Motor neuron (in vitro differentiated cells): ENCODE measurements around the gene AFAP1L2. TPM values are rescaled to one million over a fixed set of nuclear protein-coding genes. Genes with fewer than 3 reads are reported as not detected.
"Not testable (repeated sequence)": the region's sequence is repeated elsewhere in the genome, so short reads cannot be mapped to it uniquely, and the experiment has no call there.

Experiments
- ATAC-seq, 8 experiments: fragments of 200-7000 bp; cut with Tn5 transposase; replicated peaks in 6 of 8; 2 replicates each; pipeline ENCODE4 v1.8.0; 2021; ENCODE audit warnings: mild to moderate bottlenecking in 8 of 8, moderate library complexity in 8 of 8
- H3K27ac ChIP-seq, 2 donors: fragments of 250-450 bp; sonication (Bioruptor Pico); 2 replicates each; pipeline ENCODE4 v1.9.0; 2021; ENCODE audit warnings: antibody characterized with exemption in 2 of 2, mild to moderate bottlenecking in 2 of 2, moderate library complexity in 1 of 2
- H3K4me1 ChIP-seq, 2 donors: fragments of 250-450 bp; sonication (Bioruptor Pico); replicated peaks in 1 of 2; 2 replicates each; pipeline ENCODE4 v1.6.1; 2021; ENCODE audit warnings: antibody characterized with exemption in 2 of 2, mild to moderate bottlenecking in 2 of 2, moderate library complexity in 1 of 2
- H3K4me3 ChIP-seq, 5 donors: fragments of 250-450 bp; sonication (Bioruptor Pico); 2 replicates each; pipeline ENCODE4 v1.9.0; 2021; ENCODE audit warnings: antibody characterized with exemption in 5 of 5, mild to moderate bottlenecking in 5 of 5, moderate library complexity in 4 of 5
- WGBS, 10 experiments: fragments of 450-650 bp; shearing (Covaris generic); methylation state at CpG; one replicate each; pipeline ENCODE4 v1.0.0; 2022; 5-methylcytosine and 5-hydroxymethylcytosine counted together
- in situ Hi-C, 9 experiments: fragments of 400-800 bp; cut with MboI; loops; one replicate each; pipeline ENCODE4 v1.15.0; 2021; ENCODE audit warnings: low sequenced_read_pairs in 9 of 9, low pct_unique_long_range_greater_than_20kb in 2 of 9; ENCODE audit not compliant: unreplicated experiment in 9 of 9
- total RNA-seq, 8 experiments: library from RNA; unstranded; fragments of 300-600 nt; gene quantifications; 2 replicates each; pipeline versions ENCODE4 v1.2.3 to v1.2.4, GENCODE V29; 2022

Gene AFAP1L2
- total RNA-seq, 8 experiments from 2014 or later: 3.6 to 111 (median 16.4) TPM

DNA sequence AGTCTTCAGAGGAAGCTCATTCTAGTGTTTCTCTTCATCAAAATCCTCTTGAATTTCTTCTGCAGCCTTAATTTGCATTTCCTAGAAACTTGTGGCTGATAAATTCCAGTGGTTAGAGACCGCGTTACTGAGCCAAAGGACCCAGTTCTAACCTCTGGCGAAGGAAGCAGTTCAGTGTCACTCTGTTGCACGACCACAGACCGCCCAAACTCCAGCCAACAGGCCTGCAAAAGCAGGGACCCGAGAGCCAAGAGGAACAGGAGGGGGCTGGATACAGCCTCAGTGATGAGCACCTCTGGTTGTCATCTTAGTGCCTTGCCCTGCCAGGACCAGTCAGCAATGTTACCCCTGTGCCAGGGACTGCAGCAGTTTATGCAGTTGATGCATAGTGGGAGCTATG is 70.0 kb downstream of the AFAP1L2 start:
- in situ Hi-C loops: no loop called here
- WGBS, 10 experiments: 0 to 100% (median 86%) methylated on average over 2 to 5 of the region's 6 CpGs; no CpG with 5 or more reads in 5 of the 10 experiments
- ATAC-seq: peak in 3 of 8 experiments; percentile 58 to 64 (median 59)
- peaks cover 7 to 10% of the 10 kb centered on the region in 2 donors for H3K4me1 ChIP-seq
- no peak overlapping the region for H3K4me3 ChIP-seq
- no peak overlapping the region for H3K27ac ChIP-seq

DNA sequence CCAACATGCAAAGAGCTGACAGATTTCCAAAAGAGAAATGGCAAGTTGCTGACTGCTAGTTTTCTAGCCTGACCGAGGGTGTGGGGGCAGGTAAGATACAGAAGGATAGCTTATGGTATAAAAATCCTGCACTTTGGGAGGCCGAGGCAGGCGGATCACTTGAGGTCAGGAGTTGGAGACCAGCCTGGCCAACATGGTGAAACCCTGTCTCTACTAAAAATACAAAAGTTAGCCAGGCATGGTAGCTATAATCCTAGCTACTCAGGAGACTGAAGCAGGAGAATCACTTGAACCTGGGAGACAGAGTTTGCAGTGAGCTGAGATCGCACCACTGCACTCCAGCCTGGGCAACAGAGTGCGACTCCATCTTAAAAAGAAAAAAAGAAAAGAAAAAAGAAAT is 70.9 kb downstream of the AFAP1L2 start:
- ATAC-seq, H3K4me3 ChIP-seq, in situ Hi-C loops, H3K27ac ChIP-seq, H3K4me1 ChIP-seq: not testable (repeated sequence)
- WGBS, 10 experiments: 31 to 100% (median 93%) methylated on average over 1 to 5 of the region's 5 CpGs; no CpG with 5 or more reads in 2 of the 10 experiments

DNA sequence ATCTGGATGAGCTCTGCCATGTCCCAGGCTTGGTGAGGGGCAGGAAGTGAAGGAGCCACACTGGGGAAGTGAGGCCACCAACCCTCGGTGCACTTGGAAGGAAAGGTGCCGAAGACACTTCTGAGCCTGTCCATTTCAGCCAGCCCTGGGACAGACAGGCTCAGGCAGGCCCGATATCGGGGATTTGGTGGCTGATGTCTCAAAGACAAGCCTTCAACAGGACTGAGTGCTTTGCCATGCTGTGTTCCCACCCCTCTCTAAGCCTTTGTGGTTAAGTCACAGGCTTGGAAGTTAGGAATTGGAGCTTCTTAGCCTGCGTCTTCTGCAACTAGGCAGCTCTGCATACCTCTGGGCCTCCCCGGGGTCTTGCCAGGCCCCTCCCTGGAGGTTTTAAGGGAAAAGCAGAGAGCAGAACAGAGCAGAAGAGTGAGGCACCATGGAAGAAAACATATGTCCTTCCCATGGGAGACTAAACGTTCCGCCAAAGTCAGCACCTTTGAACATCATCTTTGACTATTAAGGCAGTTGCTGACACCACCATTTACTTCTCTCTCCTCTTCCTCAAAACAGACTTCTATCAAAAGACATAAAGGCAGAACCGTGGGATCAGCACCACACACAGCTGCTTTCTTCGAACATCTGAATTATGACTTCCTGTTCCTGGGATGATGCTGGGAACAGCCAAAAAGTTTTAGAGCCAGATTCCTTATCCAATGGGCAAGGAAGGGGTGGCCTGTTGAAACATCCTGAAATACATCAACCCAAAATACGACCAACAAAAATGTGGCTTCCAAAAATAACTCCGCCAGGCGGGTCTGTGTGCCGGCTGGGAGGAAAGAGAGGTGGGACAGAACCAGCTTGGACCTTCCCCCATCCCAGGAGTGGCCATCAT is 71.8 kb downstream of the AFAP1L2 start:
- no peak overlapping the region for H3K4me3 ChIP-seq
- ATAC-seq: no peak
- WGBS, 10 experiments: 60 to 93% (median 76%) methylated on average over 3 to 11 of the region's 14 CpGs; no CpG with 5 or more reads in 3 of the 10 experiments
- in situ Hi-C loops: no loop called here
- H3K4me1 ChIP-seq: peaks cover 3 to 6% of the 10 kb centered on the region in 2 donors
- no peak overlapping the region for H3K27ac ChIP-seq

DNA sequence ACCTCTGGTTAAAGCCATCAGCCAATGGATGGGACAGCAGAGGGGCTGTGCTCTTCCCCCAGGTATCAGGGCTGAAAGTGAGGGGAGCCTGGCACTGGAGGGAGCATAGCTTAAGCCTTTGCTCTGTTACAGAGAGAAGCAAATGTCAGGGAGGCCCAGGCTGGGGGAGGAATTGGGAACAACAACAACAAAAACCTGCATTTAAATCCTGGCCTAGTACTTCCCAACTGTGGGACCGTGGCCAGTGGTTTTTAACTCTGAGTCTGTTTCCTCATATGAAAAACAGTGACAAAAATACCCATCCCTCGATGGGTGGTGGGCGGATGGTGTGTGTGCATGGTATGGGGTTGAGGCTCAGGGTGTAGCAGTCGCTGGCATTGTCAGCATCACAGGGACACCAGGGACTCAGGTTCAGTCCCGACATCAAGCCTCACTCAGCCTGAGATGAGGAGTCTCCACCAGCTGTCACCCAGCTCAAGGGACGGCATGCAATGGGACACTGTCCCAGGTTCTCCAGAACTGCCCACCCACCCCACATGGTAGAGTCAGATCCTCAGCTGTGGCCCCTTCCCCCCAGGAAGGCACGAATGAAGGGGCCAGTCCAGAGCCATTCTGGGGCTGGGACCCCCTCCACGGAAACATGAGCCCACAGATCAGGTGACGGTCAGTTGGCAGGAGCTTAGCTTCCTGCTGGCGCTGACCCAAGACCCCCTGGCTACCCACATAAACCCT is 74.5 kb downstream of the AFAP1L2 start:
- no peak overlapping the region for H3K4me3 ChIP-seq
- no peaks in the 10 kb centered on the region for H3K4me1 ChIP-seq
- ATAC-seq: no peak
- H3K27ac ChIP-seq: no peak overlapping the region
- in situ Hi-C loops: no loop called here
- WGBS, 10 experiments: 40 to 77% (median 67%) methylated on average over 1 to 7 of the region's 10 CpGs; no CpG with 5 or more reads in 5 of the 10 experiments

DNA sequence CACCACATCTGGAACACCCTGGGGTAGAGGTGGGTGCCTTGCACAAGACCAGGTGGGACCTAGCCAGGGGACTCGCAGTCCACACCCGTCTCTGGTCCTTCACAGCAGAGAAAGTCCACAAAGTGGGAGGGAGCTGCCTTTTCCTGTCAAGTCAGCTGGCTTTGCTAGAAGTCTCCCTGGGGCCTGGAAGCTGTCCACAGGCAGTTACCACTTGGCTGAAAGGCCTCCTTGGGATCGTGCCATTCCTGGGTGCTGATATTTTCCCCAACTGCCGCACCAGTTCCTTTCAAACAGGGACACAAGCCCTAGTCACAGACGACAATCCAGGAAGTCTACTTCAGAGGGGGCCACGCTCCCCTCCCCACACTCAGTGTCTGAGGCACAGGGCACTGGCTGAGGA is 75.4 kb downstream of the AFAP1L2 start:
- Histone ChIP-seq H3K4me1 (no peaks in the 10 kb centered on the region), H3K4me3 (no peak overlapping the region), H3K27ac (no peak overlapping the region)
- in situ Hi-C loops: no loop called here
- WGBS, 10 experiments: 28 to 90% methylated on average over 2 to 3 of the region's 6 CpGs; no CpG with 5 or more reads in 8 of the 10 experiments
- peak in 2 of 8 experiments; percentile 8 to 29 for ATAC-seq

DNA sequence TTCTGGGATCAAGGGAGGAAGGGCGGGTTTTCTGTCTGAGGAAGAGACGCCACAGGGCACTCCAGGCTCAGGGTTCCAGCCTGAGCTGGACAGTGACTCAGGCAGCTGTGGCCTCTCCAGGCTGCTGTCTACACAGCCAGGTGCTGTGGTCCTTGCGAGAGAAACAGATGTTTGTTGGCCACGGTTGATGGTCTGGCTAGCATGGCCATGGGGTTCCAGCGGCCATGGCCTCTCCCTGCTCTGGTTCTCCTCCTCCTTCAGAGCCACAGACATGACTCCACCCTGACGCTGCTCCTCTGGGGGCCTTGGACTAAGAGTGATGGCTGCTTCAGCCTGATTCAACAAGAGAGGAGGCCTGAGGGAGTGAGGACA is 75.9 kb downstream of the AFAP1L2 start:
- no peak overlapping the region for H3K4me3 ChIP-seq
- 100% methylated on average over 1 to 2 of the region's 6 CpGs; no CpG with 5 or more reads in 8 of the 10 experiments for WGBS, 10 experiments
- in situ Hi-C loops: no loop called here
- no peak overlapping the region for H3K27ac ChIP-seq
- H3K4me1 ChIP-seq: no peaks in the 10 kb centered on the region
- ATAC-seq: peak in 2 of 8 experiments; percentile 10 to 50

DNA sequence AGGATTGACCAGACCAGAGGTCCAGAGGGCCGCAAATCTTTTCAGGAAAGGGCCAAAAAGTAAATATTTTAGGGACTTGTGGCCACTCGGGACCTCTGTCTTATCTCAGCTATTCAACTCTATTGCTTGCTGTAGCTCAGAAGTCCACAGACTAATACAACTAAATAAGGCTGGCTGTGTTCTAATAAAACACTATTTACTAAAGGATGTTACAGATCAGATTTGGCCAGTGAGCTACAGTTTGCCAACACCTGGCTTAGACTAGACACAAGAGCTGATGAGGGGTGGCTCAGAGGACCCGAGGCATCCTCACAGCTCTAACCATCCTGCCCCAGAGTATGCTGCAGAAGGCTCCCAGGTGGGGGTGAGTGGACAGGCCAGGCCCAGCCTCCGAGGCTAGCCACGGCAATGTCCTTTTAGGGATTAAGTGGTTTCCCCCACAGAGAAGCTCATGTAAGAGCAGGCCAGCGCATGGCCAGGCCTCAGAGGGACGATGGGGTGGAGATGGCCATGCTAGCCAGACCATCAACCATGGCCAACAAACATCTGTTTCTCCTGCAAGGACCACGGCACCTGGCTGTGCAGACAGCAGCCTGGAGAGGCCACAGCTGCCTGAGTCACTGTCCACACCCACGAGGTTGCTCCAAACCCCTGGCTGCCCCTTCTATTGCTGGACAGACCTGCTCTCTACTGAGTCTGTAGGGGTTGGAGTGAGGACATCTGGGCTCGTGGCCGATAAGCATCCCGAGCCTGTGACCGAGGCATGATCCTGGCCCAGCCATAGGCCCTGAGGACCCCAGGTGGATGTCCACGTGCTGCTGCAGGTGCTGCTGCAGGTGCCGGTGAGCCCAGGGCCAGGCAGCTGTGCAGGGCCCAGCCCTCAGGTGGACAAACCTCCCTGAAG is 76.5 kb downstream of the AFAP1L2 start:
- H3K4me1 ChIP-seq: no peaks in the 10 kb centered on the region
- no peak overlapping the region for H3K27ac ChIP-seq
- no peak overlapping the region for H3K4me3 ChIP-seq
- ATAC-seq: no peak
- in situ Hi-C loops: no loop called here
- 40 to 100% (median 87%) methylated on average over 1 to 5 of the region's 15 CpGs; no CpG with 5 or more reads in 3 of the 10 experiments for WGBS, 10 experiments

DNA sequence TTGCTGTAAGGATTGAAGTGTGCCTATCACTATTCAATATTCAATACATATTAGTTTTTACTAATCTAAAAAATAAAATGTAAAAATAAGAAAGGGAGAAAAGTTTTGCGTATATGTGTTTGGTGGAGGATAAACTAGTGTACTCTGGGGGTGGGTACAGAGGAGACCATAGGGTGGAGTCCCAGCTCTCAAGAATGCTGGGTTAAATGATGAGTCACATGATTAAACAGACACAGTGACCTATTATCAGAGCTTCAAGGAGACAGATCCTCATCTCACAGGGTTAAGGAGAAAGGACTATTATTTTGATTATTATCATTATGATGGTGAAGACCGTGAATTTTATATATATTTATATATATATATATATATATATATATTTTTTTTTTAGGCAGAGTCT is 77.5 kb downstream of the AFAP1L2 start:
- no peak overlapping the region for H3K4me3 ChIP-seq
- no peak overlapping the region for H3K27ac ChIP-seq
- in situ Hi-C loops: no loop called here
- WGBS, 10 experiments: 75 to 100% (median 100%) methylated on average over 1 to 2 of the region's 2 CpGs; no CpG with 5 or more reads in 5 of the 10 experiments
- H3K4me1 ChIP-seq: no peaks in the 10 kb centered on the region
- ATAC-seq: peak in 1 of 8 experiments; percentile 39

DNA sequence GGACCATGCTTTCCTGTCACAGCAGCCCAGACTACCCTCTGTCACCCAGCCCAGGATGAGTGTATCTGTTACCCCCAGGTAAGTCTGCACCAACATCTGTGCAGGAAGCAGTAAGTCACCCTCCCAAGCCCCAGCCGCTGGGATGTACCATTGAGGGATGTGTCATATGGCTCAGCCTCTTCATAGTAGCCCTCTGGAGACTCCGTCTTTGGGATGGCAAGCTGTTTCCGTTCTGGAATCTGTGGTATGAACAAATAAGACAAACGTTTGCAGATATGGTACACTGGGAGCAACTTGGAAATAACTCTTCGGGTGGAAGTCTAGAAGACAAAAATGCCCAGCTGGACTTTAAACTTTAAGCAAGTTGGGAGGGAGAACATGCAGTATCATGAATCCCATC is 81.3 kb downstream of the AFAP1L2 start:
- 33 to 100% (median 82%) methylated on average over 1 to 5 of the region's 5 CpGs; no CpG with 5 or more reads in 2 of the 10 experiments for WGBS, 10 experiments
- in situ Hi-C loops: loop anchor here in 2 of 9 experiments (25.0 kb wide), 1 partner anchor 89 kb away; the partner anchor contains the start of gene AFAP1L2 (in 2 of the 2)
- no peak overlapping the region for H3K4me3 ChIP-seq
- no peaks in the 10 kb centered on the region for H3K4me1 ChIP-seq
- H3K27ac ChIP-seq: no peak overlapping the region
- ATAC-seq: no peak

DNA sequence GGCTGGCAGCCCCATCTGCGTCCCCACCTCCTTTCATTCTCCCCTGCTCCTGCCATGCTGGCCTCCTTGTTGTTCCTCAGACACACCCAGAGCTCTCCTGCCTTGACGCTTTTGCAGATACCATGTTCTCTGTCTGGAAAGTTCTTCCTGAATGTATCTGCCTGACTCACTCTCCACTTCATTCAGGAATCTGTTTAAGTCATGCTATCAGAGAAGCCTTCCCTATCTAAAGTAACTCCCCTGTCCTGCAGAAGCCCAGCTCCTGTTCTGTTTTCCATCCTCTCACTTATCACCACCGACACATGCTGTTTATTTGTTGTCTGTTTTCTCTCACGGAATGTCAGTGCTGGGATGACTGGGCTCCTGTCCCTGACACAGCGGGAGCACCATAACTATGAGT is 82.0 kb downstream of the AFAP1L2 start:
- in situ Hi-C loops: loop anchor here in 2 of 9 experiments (25.0 kb wide), 1 partner anchor 90 kb away; the partner anchor contains the start of gene AFAP1L2 (in 2 of the 2)
- no peak overlapping the region for H3K27ac ChIP-seq
- H3K4me3 ChIP-seq: no peak overlapping the region
- ATAC-seq: no peak
- WGBS, 10 experiments: 72 to 100% (median 89%) methylated on average over 1 to 4 of the region's 5 CpGs; no CpG with 5 or more reads in 2 of the 10 experiments
- no peaks in the 10 kb centered on the region for H3K4me1 ChIP-seq

DNA sequence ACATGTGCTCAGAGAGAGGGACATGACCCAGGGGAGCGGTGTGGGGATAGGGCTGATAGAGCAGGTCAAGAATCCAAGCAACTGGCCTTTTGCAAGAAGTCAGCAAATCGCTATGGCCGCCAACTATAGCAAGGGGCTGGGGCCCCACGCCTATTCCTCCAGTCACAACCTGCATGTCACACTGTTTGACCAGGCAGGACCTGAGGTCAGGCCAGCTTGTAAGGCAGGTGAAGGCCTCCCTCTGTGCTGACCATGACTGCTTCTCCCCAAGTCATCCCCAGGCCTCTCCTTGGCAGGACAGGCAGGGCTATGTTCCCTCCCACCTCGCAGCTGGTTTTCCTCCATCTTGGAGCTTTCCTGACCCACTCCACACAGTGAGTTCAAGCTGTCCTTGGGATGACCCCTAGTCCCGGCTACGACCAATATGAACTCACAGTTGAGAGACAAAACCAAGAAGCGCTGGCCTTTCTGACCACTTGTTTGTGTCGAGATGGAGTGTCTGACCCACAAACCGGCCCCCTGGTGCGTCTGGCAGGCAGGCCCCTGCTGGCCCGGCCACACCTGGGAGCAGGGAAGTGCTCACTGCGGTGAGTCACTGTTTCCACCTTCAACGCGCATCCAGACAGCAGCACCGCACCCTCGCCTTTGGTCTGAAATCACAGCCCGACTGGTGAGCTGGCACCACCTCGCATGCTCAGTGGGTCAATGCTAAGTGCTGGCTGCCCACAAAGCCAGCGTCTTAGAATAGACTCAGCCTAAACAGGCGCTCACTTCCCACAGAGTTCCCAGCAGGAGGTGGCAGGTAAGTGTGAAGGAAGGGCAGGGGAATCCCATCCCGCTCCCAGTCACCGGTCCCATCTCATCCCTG is 83.8 kb downstream of the AFAP1L2 start:
- ATAC-seq: peak in 2 of 8 experiments; percentile 16 to 28
- no peak overlapping the region for H3K27ac ChIP-seq
- in situ Hi-C loops: loop anchor here in 2 of 9 experiments (25.0 kb wide), 1 partner anchor 92 kb away; the partner anchor contains the start of gene AFAP1L2 (in 2 of the 2)

More for the DNA sequence above, 83.8 kb downstream of the AFAP1L2 start:
- H3K4me1 ChIP-seq: no peaks in the 10 kb centered on the region
- WGBS, 10 experiments: 62 to 100% (median 94%) methylated on average over 1 to 9 of the region's 23 CpGs; no CpG with 5 or more reads in 2 of the 10 experiments
- H3K4me3 ChIP-seq: no peak overlapping the region
